ENCODE measurements around the gene STK36.
A peak's percentile ranks its signal among the peaks of the same experiment; 100 is the strongest.

STK36 gene

GRCh38 chr2:218720048-218721041 is 48.5 kb downstream of the STK36 start:
- no peak for DNase-seq

GRCh38 chr2:218721488-218721887 is 49.6 kb downstream of the STK36 start:
- DNase-seq, result no peak

- no peak for DNase-seq
These were observed 50.0 kb downstream of the STK36 start for GRCh38 chr2:218721934-218722333.

- DNase-seq, result no peak
These were observed 50.5 kb downstream of the STK36 start for GRCh38 chr2:218722419-218722818.

- no peak for DNase-seq
These were observed 51.2 kb downstream of the STK36 start for GRCh38 chr2:218722876-218723785.

- no peak for DNase-seq
These were observed 54.2 kb downstream of the STK36 start for GRCh38 chr2:218726004-218726574.

GRCh38 chr2:218727502-218728165 is 55.7 kb downstream of the STK36 start:
- no peak for DNase-seq

- no peak for DNase-seq
These were observed 57.8 kb downstream of the STK36 start for GRCh38 chr2:218729640-218730039.

GRCh38 chr2:218732052-218732760 is 60.3 kb downstream of the STK36 start:
- no peak for DNase-seq

- DNase-seq, result no peak
These were observed 60.9 kb downstream of the STK36 start for GRCh38 chr2:218732761-218733158.

- peak; percentile 30 for DNase-seq
These were observed 61.5 kb downstream of the STK36 start for GRCh38 chr2:218733171-218734021.

- DNase-seq, result no peak
These were observed 62.5 kb downstream of the STK36 start for GRCh38 chr2:218734190-218734975.

- no peak for DNase-seq
These were observed 64.6 kb downstream of the STK36 start for GRCh38 chr2:218736531-218736930.

- DNase-seq, result no peak
These were observed 71.2 kb downstream of the STK36 start for GRCh38 chr2:218743068-218743467.

GRCh38 chr2:218744615-218745014 is 72.7 kb downstream of the STK36 start:
- DNase-seq, result no peak

- DNase-seq, result peak; percentile 5
These were observed 73.3 kb downstream of the STK36 start for GRCh38 chr2:218745160-218745558.

GRCh38 chr2:218745559-218746469 is 73.9 kb downstream of the STK36 start:
- no peak for DNase-seq

- no peak for DNase-seq
These were observed 74.5 kb downstream of the STK36 start for GRCh38 chr2:218746470-218746795.

- no peak for DNase-seq
These were observed 75.1 kb downstream of the STK36 start for GRCh38 chr2:218746960-218747359.
